BLaER1 treated with 17β-estradiol and CSF1 and Interleukin-3, amounts not matched to agents 10 nM and 100 nM (cell line): ENCODE results near the gene CLEC11A.

Experiments used
- H3K27ac ChIP-seq, 11 experiments: shearing (Covaris generic); formaldehyde crosslinking; 2 replicates each; pipeline ENCODE4 v1.8.1; 2022
- H3K27me3 ChIP-seq, 11 experiments: shearing (Covaris generic); formaldehyde crosslinking; 2 replicates each; pipeline ENCODE4 v1.8.1; 2022
- H3K36me3 ChIP-seq, 11 experiments: shearing (Covaris generic); formaldehyde crosslinking; 2 replicates each; pipeline ENCODE4 v1.8.1; 2022
- H3K4me1 ChIP-seq, 10 experiments: shearing (Covaris generic); formaldehyde crosslinking; 2 replicates each; pipeline ENCODE4 v1.8.1; 2022
- H3K4me2 ChIP-seq, 11 experiments: shearing (Covaris generic); formaldehyde crosslinking; 2 replicates each; pipeline ENCODE4 v1.8.1; 2022
- H3K4me3 ChIP-seq, 10 experiments: shearing (Covaris generic); formaldehyde crosslinking; 2 replicates each; pipeline ENCODE4 v1.8.1; 2022
- H3K9ac ChIP-seq, 11 experiments: shearing (Covaris generic); formaldehyde crosslinking; 2 replicates each; pipeline ENCODE4 v1.8.1; 2022
- H3K9me3 ChIP-seq, 11 experiments: shearing (Covaris generic); formaldehyde crosslinking; replicated peaks in 1 of 11; 2 replicates each; pipeline ENCODE4 v1.8.1; 2022
- H4K20me1 ChIP-seq, 11 experiments: shearing (Covaris generic); formaldehyde crosslinking; 2 replicates each; pipeline ENCODE4 v1.8.1; 2022
- Cebpa-rat ChIP-seq, 11 experiments: shearing (Covaris generic); IDR thresholded peaks; 2 replicates each; pipeline ENCODE4 v1.8.1; 2022

Gene CLEC11A

GRCh38 chr19:50722201-50723013 is 757 bp upstream of the CLEC11A start:
- H3K27ac ChIP-seq: peak overlapping the region in 10 of 11 experiments; percentile 66 to 97 (median 90); a peak in 19 of 22 replicates
- peak overlapping the region; percentile 72 to 97 (median 84) for H3K4me3 ChIP-seq
- H3K4me2 ChIP-seq: peak overlapping the region; percentile 93 to 100 (median 97)
- no peaks in the 10 kb centered on the region for H3K27me3 ChIP-seq
- TF ChIP-seq Cebpa-rat (IDR thresholded peaks at IDR 0.05): no peak
- H3K36me3 ChIP-seq: peaks cover 0 to 24% (median 21%) of the 10 kb centered on the region in 11 experiments; a peak in 18 of 22 replicates
- peaks cover 0 to 44% (median 28%) of the 10 kb centered on the region in 11 experiments; a peak in 18 of 22 replicates for H4K20me1 ChIP-seq
- H3K9me3 ChIP-seq: no peaks in the 10 kb centered on the region
- peak overlapping the region; percentile 77 to 92 (median 89); a peak in 21 of 22 replicates for H3K9ac ChIP-seq
- peaks cover 61 to 71% (median 65%) of the 10 kb centered on the region in 10 experiments for H3K4me1 ChIP-seq

GRCh38 chr19:50723735-50724521 is 764 bp downstream of the CLEC11A start:
- Histone ChIP-seq H3K27ac (peak overlapping the region in 10 of 11 experiments; percentile 66 to 97 (median 90); a peak in 21 of 22 replicates), H3K36me3 (peaks cover 0 to 28% (median 22%) of the 10 kb centered on the region in 11 experiments; a peak in 18 of 22 replicates), H3K4me2 (peak overlapping the region; percentile 93 to 100 (median 97)), H3K9ac (peak overlapping the region; percentile 77 to 92 (median 89)), H3K27me3 (no peaks in the 10 kb centered on the region), H3K4me3 (peak overlapping the region; percentile 72 to 97 (median 84)), H3K9me3 (no peaks in the 10 kb centered on the region), H3K4me1 (peaks cover 66 to 78% (median 72%) of the 10 kb centered on the region in 10 experiments), H4K20me1 (peaks cover 0 to 38% (median 26%) of the 10 kb centered on the region in 11 experiments; a peak in 16 of 22 replicates)
- TF ChIP-seq Cebpa-rat (IDR thresholded peaks at IDR 0.05): no peak

DNA sequence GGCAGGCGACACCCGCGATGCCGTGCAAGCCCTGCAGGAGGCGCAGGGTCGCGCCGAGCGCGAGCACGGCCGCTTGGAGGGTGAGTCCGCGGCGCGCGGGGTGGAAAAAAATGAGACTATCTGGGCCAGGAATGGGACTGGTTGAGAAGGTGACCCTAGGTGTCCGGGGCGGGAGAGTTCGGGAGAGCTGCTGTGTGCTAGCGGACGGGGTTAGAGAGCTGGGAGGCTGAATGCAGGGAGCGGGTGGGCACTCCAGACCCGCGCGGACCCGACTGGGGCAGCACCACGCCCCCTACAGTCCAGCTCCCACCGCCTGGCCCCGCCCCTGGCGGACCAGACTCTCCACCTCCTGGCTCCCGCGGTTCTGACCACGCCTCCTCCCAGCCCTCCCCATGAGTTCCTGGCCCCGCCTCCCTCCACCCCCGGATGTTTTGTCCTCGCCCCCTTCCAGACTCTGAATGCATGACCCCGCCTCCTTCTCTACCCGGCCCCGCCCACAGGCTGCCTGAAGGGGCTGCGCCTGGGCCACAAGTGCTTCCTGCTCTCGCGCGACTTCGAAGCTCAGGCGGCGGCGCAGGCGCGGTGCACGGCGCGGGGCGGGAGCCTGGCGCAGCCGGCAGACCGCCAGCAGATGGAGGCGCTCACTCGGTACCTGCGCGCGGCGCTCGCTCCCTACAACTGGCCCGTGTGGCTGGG is 1.5 kb downstream of the CLEC11A start:
- H3K27ac ChIP-seq: peak overlapping the region; percentile 58 to 97 (median 90); a peak in 21 of 22 replicates
- no peaks in the 10 kb centered on the region for H3K27me3 ChIP-seq
- H3K9me3 ChIP-seq: no peaks in the 10 kb centered on the region
- H3K4me1 ChIP-seq: peaks cover 66 to 78% (median 72%) of the 10 kb centered on the region in 10 experiments
- H3K36me3 ChIP-seq: peaks cover 0 to 28% (median 22%) of the 10 kb centered on the region in 11 experiments; a peak in 18 of 22 replicates
- TF ChIP-seq Cebpa-rat (IDR thresholded peaks at IDR 0.05): no peak
- H3K9ac ChIP-seq: peak overlapping the region; percentile 78 to 93 (median 89)
- H3K4me3 ChIP-seq: peak overlapping the region; percentile 72 to 97 (median 84)
- H3K4me2 ChIP-seq: peak overlapping the region; percentile 98 to 100 (median 100)
- peaks cover 0 to 38% (median 26%) of the 10 kb centered on the region in 11 experiments; a peak in 16 of 22 replicates for H4K20me1 ChIP-seq

DNA sequence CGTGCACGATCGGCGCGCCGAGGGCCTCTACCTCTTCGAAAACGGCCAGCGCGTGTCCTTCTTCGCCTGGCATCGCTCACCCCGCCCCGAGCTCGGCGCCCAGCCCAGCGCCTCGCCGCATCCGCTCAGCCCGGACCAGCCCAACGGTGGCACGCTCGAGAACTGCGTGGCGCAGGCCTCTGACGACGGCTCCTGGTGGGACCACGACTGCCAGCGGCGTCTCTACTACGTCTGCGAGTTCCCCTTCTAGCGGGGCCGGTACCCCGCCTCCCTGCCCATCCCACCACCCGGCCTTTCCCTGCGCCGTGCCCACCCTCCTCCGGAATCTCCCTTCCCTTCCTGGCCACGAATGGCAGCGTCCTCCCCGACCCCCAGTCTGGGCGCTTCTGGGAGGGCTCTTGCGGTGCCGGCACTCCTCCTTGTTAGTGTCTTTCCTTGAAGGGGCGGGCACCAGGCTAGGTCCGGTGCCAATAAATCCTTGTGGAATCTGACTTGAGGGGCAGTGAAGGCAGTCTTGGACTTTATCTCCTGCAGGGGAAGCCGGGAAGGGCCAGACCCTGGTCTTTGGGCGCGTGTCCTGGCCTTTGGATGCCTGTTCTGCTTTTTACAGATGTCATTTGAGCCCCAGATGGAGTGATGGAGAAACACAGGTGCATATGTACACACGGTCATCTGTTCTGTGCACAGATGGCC is 2.2 kb downstream of the CLEC11A start:
- Histone ChIP-seq H3K27ac (peak overlapping the region; percentile 58 to 96 (median 82); a peak in 21 of 22 replicates), H3K36me3 (peaks cover 0 to 28% (median 22%) of the 10 kb centered on the region in 11 experiments; a peak in 18 of 22 replicates), H3K9me3 (no peaks in the 10 kb centered on the region), H3K4me2 (peak overlapping the region; percentile 95 to 100 (median 100)), H3K4me3 (peak overlapping the region; percentile 72 to 97 (median 81)), H3K27me3 (no peaks in the 10 kb centered on the region), H3K4me1 (peaks cover 61 to 73% (median 67%) of the 10 kb centered on the region in 10 experiments), H4K20me1 (peaks cover 0 to 35% (median 23%) of the 10 kb centered on the region in 11 experiments; a peak in 16 of 22 replicates), H3K9ac (peak overlapping the region; percentile 75 to 93 (median 87))
- TF ChIP-seq Cebpa-rat (IDR thresholded peaks at IDR 0.05): no peak

- TF ChIP-seq Cebpa-rat (IDR thresholded peaks at IDR 0.05): no peak
- peaks cover 56 to 68% (median 61%) of the 10 kb centered on the region in 10 experiments for H3K4me1 ChIP-seq
- H3K9ac ChIP-seq: peak overlapping the region; percentile 75 to 93 (median 87)
- H3K27ac ChIP-seq: peak overlapping the region; percentile 58 to 96 (median 82); a peak in 21 of 22 replicates
- no peaks in the 10 kb centered on the region for H3K9me3 ChIP-seq
- H3K36me3 ChIP-seq: peaks cover 0 to 28% (median 22%) of the 10 kb centered on the region in 11 experiments; a peak in 18 of 22 replicates
- H4K20me1 ChIP-seq: peaks cover 0 to 30% (median 22%) of the 10 kb centered on the region in 11 experiments; a peak in 15 of 22 replicates
- H3K4me2 ChIP-seq: peak overlapping the region; percentile 95 to 100 (median 100)
- peak overlapping the region; percentile 72 to 97 (median 81) for H3K4me3 ChIP-seq
- no peaks in the 10 kb centered on the region for H3K27me3 ChIP-seq
These were observed 2.7 kb downstream of the CLEC11A start for GRCh38 chr19:50725911-50726230.

DNA sequence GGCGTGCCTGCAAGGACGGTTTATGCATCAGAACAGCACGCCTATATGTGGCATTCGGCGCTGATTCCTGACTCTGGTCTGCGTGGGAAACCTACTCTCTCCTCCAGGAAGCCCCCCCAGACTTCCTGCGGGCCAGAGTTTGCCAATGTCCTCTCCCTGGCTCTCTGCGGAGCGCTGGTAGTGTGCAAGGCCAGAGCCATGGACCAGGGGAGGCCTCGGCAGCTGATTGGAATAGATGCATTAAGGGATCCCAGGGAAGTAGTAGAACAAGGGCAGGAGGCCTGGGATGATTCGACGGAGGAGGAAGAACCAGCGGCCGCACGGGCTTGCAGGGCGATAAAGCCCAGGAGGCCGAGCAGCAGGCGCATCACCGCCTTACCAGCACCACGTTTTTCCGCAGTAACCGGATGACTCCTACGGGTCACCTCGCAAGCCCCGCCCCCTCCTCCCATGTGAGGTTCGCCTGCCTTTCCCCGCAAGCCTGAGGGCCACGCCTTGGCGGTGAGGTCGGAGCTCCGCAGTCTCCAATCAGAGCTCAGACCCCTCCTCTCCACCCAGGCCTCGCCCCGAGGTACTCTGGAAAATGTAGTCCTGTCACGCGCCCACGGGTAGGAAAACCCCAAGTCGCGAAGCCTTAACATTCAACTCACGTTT is 5.0 kb downstream of the CLEC11A start:
- Histone ChIP-seq H3K27me3 (no peaks in the 10 kb centered on the region), H3K4me2 (peak overlapping the region; percentile 95 to 100 (median 100)), H4K20me1 (peaks cover 0 to 28% (median 20%) of the 10 kb centered on the region in 11 experiments; a peak in 15 of 22 replicates), H3K4me1 (peaks cover 33 to 44% (median 39%) of the 10 kb centered on the region in 10 experiments), H3K9ac (peak overlapping the region; percentile 3 to 93 (median 55); a peak in 18 of 22 replicates), H3K27ac (peak overlapping the region in 9 of 11 experiments; percentile 10 to 90 (median 59); a peak in 17 of 22 replicates), H3K36me3 (peaks cover 0 to 28% (median 22%) of the 10 kb centered on the region in 11 experiments; a peak in 18 of 22 replicates), H3K9me3 (no peaks in the 10 kb centered on the region), H3K4me3 (peak overlapping the region; percentile 4 to 56 (median 34); a peak in 15 of 20 replicates)
- no peak for TF ChIP-seq Cebpa-rat (IDR thresholded peaks at IDR 0.05)

GRCh38 chr19:50729894-50730293 is 6.7 kb downstream of the CLEC11A start:
- Histone ChIP-seq H3K36me3 (peaks cover 0 to 28% (median 22%) of the 10 kb centered on the region in 11 experiments; a peak in 18 of 22 replicates), H3K4me1 (peaks cover 33 to 38% (median 37%) of the 10 kb centered on the region in 10 experiments), H3K9ac (no peak overlapping the region), H4K20me1 (peaks cover 0 to 28% (median 20%) of the 10 kb centered on the region in 11 experiments; a peak in 15 of 22 replicates), H3K4me3 (no peak overlapping the region), H3K27me3 (no peaks in the 10 kb centered on the region), H3K27ac (no peak overlapping the region), H3K4me2 (no peak overlapping the region), H3K9me3 (no peaks in the 10 kb centered on the region)
- no peak for TF ChIP-seq Cebpa-rat (IDR thresholded peaks at IDR 0.05)
